ENCODE data around the gene RGCC.
"Not testable (repeated sequence)": the region's sequence is repeated elsewhere in the genome, so short reads cannot be mapped to it uniquely, and the experiment has no call there.

RGCC gene

GRCh38 chr13:41456768-41457588, at the start of gene RGCC:
RGCC (plus strand) TSS chr13:41457550; CDS start chr13:41457708, 158 bp downstream.
- DNase-seq = no peak

- DNase-seq = no peak
Measured at GRCh38 chr13:41408121-41408520, 49.2 kb upstream of the RGCC start.

- DNase-seq = no peak
Measured at GRCh38 chr13:41408746-41409145, 48.6 kb upstream of the RGCC start.

- no peak for DNase-seq
Measured at GRCh38 chr13:41409611-41410010, 47.7 kb upstream of the RGCC start.

- no peak for DNase-seq
Measured at GRCh38 chr13:41411060-41411459, 46.3 kb upstream of the RGCC start.

- DNase-seq = peak; percentile 18 to 20
Measured at GRCh38 chr13:41411522-41411921, 45.8 kb upstream of the RGCC start.

- no peak for DNase-seq
Measured at GRCh38 chr13:41413872-41414271, 43.5 kb upstream of the RGCC start.

GRCh38 chr13:41416276-41416675, 41.1 kb upstream of the RGCC start:
- no peak for DNase-seq

- DNase-seq = no peak
Measured at GRCh38 chr13:41418027-41418426, 39.3 kb upstream of the RGCC start.

GRCh38 chr13:41418731-41419130, 38.6 kb upstream of the RGCC start:
- no peak for DNase-seq

- no peak for DNase-seq
Measured at GRCh38 chr13:41419206-41419605, 38.1 kb upstream of the RGCC start.

GRCh38 chr13:41420146-41420545, 37.2 kb upstream of the RGCC start:
- DNase-seq = no peak

- not testable (repeated sequence) for DNase-seq
Measured at GRCh38 chr13:41421330-41421729, 36.0 kb upstream of the RGCC start.

GRCh38 chr13:41421983-41422382, 35.4 kb upstream of the RGCC start:
- not testable (repeated sequence) for DNase-seq

GRCh38 chr13:41423259-41423658, 34.1 kb upstream of the RGCC start:
- not testable (repeated sequence) for DNase-seq

GRCh38 chr13:41424675-41425074, 32.7 kb upstream of the RGCC start:
- not testable (repeated sequence) for DNase-seq

GRCh38 chr13:41426047-41426446, 31.3 kb upstream of the RGCC start:
- no peak for DNase-seq

- no peak for DNase-seq
Measured at GRCh38 chr13:41427666-41428065, 29.7 kb upstream of the RGCC start.

- no peak for DNase-seq
Measured at GRCh38 chr13:41428155-41428554, 29.2 kb upstream of the RGCC start.

- not testable (repeated sequence) for DNase-seq
Measured at GRCh38 chr13:41434030-41434429, 23.3 kb upstream of the RGCC start.

- DNase-seq = no peak
Measured at GRCh38 chr13:41434831-41435520, 22.4 kb upstream of the RGCC start.

GRCh38 chr13:41443969-41444368, 13.4 kb upstream of the RGCC start:
- no peak for DNase-seq

GRCh38 chr13:41452462-41452861, 4.9 kb upstream of the RGCC start:
- no peak for DNase-seq

- DNase-seq = no peak
Measured at GRCh38 chr13:41453620-41454019, 3.7 kb upstream of the RGCC start.

Measured in AML-193 (cell line).